PC-9 (cell line): ENCODE measurements around the gene RAPGEF6. TPM values are rescaled to one million over a fixed set of nuclear protein-coding genes. Genes with fewer than 3 reads are reported as not detected.
A peak's percentile ranks its signal among the peaks of the same experiment; 100 is the strongest.

Experiments
- BruUV-seq: library from RNA; stranded (reverse); fragments of 400-500 nt; replicated peaks from 2 replicates; lab custom pipeline; 2021; lab: Mats Ljungman, UMichigan
- CTCF ChIA-PET: fragments of 300-600 bp; sonication (Branson Sonifier 250); formaldehyde crosslinking; loops from one replicate; lab custom pipeline; 2022; ENCODE audit warnings: antibody characterized with exemption; lab: Charles Lee
- POLR2A ChIA-PET: fragments of 300-600 bp; sonication (Branson Sonifier 250); formaldehyde crosslinking; loops from one replicate; lab custom pipeline; 2022; ENCODE audit warnings: antibody characterized with exemption; ENCODE audit not compliant: unreplicated experiment; lab: Charles Lee
- DNase-seq, 2 experiments: peaks; one replicate each; pipeline versions ENCODE4 v3.0.0 to v3.0.0-alpha.2; 2015 to 2022; ENCODE audit warnings: mixed read lengths in 1 of 2
- H2AFZ ChIP-seq: fragments of 200-600 bp; sonication (generic); 2 replicates; pipeline ENCODE4 v1.8.1; 2017; ENCODE audit warnings: antibody characterized with exemption
- H3F3A ChIP-seq: fragments of 200-600 bp; sonication (generic); 2 replicates; pipeline ENCODE4 v1.8.1; 2017; ENCODE audit warnings: antibody characterized with exemption, mild to moderate bottlenecking, low read depth; ENCODE audit not compliant: insufficient read depth
- H3K27ac ChIP-seq: fragments of 200-600 bp; sonication (generic); 2 replicates; pipeline ENCODE4 v1.6.1; 2016; ENCODE audit warnings: mixed run types
- H3K27me3 ChIP-seq: fragments of 200-600 bp; sonication (generic); 2 replicates; pipeline ENCODE4 v1.6.1; 2016; ENCODE audit warnings: low read depth, mixed run types; ENCODE audit not compliant: insufficient read depth
- H3K36me3 ChIP-seq: fragments of 200-600 bp; sonication (generic); 2 replicates; pipeline ENCODE4 v1.6.1; 2016; ENCODE audit warnings: low read depth, mixed run types
- H3K4me1 ChIP-seq: fragments of 200-600 bp; sonication (generic); replicated peaks from 2 replicates; pipeline ENCODE4 v1.6.1; 2016; ENCODE audit warnings: mixed run types; ENCODE audit not compliant: insufficient read depth
- H3K4me2 ChIP-seq: fragments of 200-600 bp; sonication (generic); 2 replicates; pipeline ENCODE4 v1.6.1; 2017; ENCODE audit warnings: mixed run types
- H3K4me3 ChIP-seq: fragments of 200-600 bp; sonication (generic); 2 replicates; pipeline ENCODE4 v1.6.1; 2016; ENCODE audit warnings: mixed run types
- H3K79me2 ChIP-seq: fragments of 200-600 bp; sonication (generic); 2 replicates; pipeline ENCODE4 v1.6.1; 2017; ENCODE audit warnings: low read depth, mixed run types
- H3K9me2 ChIP-seq: fragments of 200-600 bp; sonication (generic); 2 replicates; pipeline ENCODE4 v1.8.1; 2017; ENCODE audit warnings: mild to moderate bottlenecking; ENCODE audit not compliant: insufficient read depth
- H3K9me3 ChIP-seq: fragments of 200-600 bp; sonication (generic); 2 replicates; pipeline ENCODE4 v1.8.1; 2016; ENCODE audit warnings: low read depth; ENCODE audit not compliant: insufficient read depth
- H4K20me1 ChIP-seq: fragments of 200-600 bp; sonication (generic); 2 replicates; pipeline ENCODE4 v1.8.1; 2017; ENCODE audit not compliant: insufficient read depth
- EZH2 ChIP-seq: fragments of 200-600 bp; sonication (generic); IDR thresholded peaks from 2 replicates; pipeline ENCODE4 v1.8.0; 2017; ENCODE audit warnings: antibody characterized with exemption, low read depth
- intact Hi-C: fragments of 100-400 bp; cut with micrococcal nuclease; formaldehyde crosslinking; loops from one replicate; pipeline ENCODE4 v1.10.0; 2022; ENCODE audit not compliant: unreplicated experiment
- total RNA-seq: library from RNA; stranded (reverse); gene quantifications from 2 replicates; pipeline ENCODE4 v1.2.3, GENCODE V29; 2021
- TF ChIP-seq, protein P1 (sequence below): fragments of 200-600 bp; sonication (generic); conservative IDR thresholded peaks from 2 replicates; pipeline ENCODE4 v1.6.1; 2017; ENCODE audit warnings: mixed run types, antibody characterized with exemption, mild to moderate bottlenecking, moderate library complexity

RAPGEF6 gene
- total RNA-seq, 1 experiment from 2014 or later = 17.1 TPM

DNA sequence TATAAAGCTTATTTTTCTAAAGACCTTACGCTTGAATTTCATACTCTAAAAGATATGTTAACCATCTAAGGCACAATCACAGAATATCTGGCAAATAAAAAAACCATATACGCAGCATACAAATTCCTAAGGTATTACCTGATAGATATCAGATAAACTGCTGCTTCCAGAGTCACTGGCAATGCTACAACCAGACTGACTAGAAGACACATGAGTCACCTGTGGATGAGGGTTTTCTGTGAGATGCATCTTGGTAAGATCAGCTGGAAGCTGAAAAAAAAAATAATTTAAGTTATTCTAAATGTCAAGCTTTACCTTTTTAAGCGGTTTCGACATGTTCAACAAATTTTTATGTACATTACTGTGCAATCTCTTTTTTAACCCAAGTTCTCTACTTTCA is 113.8 kb downstream of the RAPGEF6 start:
- Histone ChIP-seq H3K79me2 (no peaks in the 10 kb centered on the region), H2AFZ (no peak overlapping the region), H4K20me1 (no peaks in the 10 kb centered on the region), H3K9me3 (no peaks in the 10 kb centered on the region), H3K36me3 (no peaks in the 10 kb centered on the region), H3K4me3 (no peak overlapping the region), H3K4me2 (no peak overlapping the region), H3K27me3 (no peaks in the 10 kb centered on the region), H3F3A (0 out of 2 replicates have a peak, but pooled peaks cover 7% of the 10 kb centered on the region), H3K27ac (no peak overlapping the region), H3K4me1 (peaks cover 7% of the 10 kb centered on the region; the same call in 1 of the 2 replicates), H3K9me2 (peaks cover 7% of the 10 kb centered on the region; the same call in 1 of the 2 replicates)
- intact Hi-C loops = no loop called here
- ChIA-PET POLR2A (no interaction called here), CTCF (no interaction called here)
- peak; percentile 15 to 75 for DNase-seq
- TF ChIP-seq, protein P1, sequence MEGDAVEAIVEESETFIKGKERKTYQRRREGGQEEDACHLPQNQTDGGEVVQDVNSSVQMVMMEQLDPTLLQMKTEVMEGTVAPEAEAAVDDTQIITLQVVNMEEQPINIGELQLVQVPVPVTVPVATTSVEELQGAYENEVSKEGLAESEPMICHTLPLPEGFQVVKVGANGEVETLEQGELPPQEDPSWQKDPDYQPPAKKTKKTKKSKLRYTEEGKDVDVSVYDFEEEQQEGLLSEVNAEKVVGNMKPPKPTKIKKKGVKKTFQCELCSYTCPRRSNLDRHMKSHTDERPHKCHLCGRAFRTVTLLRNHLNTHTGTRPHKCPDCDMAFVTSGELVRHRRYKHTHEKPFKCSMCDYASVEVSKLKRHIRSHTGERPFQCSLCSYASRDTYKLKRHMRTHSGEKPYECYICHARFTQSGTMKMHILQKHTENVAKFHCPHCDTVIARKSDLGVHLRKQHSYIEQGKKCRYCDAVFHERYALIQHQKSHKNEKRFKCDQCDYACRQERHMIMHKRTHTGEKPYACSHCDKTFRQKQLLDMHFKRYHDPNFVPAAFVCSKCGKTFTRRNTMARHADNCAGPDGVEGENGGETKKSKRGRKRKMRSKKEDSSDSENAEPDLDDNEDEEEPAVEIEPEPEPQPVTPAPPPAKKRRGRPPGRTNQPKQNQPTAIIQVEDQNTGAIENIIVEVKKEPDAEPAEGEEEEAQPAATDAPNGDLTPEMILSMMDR = no peak
- TF ChIP-seq EZH2 = no peak
- no TSS peak for BruUV-seq

- no peak overlapping the region for H2AFZ ChIP-seq
- intact Hi-C loops = no loop called here
- no peak overlapping the region for H3K27ac ChIP-seq
- H3K4me3 ChIP-seq = no peak overlapping the region
- no peaks in the 10 kb centered on the region for H3K9me3 ChIP-seq
- no TSS peak for BruUV-seq
- ChIA-PET CTCF (no interaction called here), POLR2A (no interaction called here)
- H3K79me2 ChIP-seq = no peaks in the 10 kb centered on the region
- no peak for DNase-seq
- no peaks in the 10 kb centered on the region for H3K4me1 ChIP-seq
- no peak for TF ChIP-seq EZH2
- TF ChIP-seq, protein P1 = no peak
- no peaks in the 10 kb centered on the region for H3K27me3 ChIP-seq
- no peaks in the 10 kb centered on the region for H3F3A ChIP-seq
- no peaks in the 10 kb centered on the region for H4K20me1 ChIP-seq
- no peaks in the 10 kb centered on the region for H3K9me2 ChIP-seq
- no peak overlapping the region for H3K4me2 ChIP-seq
- H3K36me3 ChIP-seq = no peaks in the 10 kb centered on the region
Measured at GRCh38 chr5:131515348-131515747, 119.7 kb downstream of the RAPGEF6 start.

GRCh38 chr5:131514316-131515283 is 120.4 kb downstream of the RAPGEF6 start:
- Histone ChIP-seq H3K79me2 (no peaks in the 10 kb centered on the region), H3K4me3 (no peak overlapping the region), H3K9me3 (no peaks in the 10 kb centered on the region), H4K20me1 (no peaks in the 10 kb centered on the region), H2AFZ (no peak overlapping the region), H3K9me2 (no peaks in the 10 kb centered on the region), H3K27ac (no peak overlapping the region), H3K4me2 (no peak overlapping the region), H3K36me3 (no peaks in the 10 kb centered on the region), H3K4me1 (no peaks in the 10 kb centered on the region), H3K27me3 (no peaks in the 10 kb centered on the region), H3F3A (no peaks in the 10 kb centered on the region)
- no peak for TF ChIP-seq EZH2
- TF ChIP-seq, protein P1 = no peak
- ChIA-PET CTCF (no interaction called here), POLR2A (no interaction called here)
- DNase-seq = no peak
- intact Hi-C loops = no loop called here
- no TSS peak for BruUV-seq
